ENCODE data around the gene PAEP.
"Not testable (repeated sequence)": the region's sequence is repeated elsewhere in the genome, so short reads cannot be mapped to it uniquely, and the experiment has no call there.

PAEP gene

DNA sequence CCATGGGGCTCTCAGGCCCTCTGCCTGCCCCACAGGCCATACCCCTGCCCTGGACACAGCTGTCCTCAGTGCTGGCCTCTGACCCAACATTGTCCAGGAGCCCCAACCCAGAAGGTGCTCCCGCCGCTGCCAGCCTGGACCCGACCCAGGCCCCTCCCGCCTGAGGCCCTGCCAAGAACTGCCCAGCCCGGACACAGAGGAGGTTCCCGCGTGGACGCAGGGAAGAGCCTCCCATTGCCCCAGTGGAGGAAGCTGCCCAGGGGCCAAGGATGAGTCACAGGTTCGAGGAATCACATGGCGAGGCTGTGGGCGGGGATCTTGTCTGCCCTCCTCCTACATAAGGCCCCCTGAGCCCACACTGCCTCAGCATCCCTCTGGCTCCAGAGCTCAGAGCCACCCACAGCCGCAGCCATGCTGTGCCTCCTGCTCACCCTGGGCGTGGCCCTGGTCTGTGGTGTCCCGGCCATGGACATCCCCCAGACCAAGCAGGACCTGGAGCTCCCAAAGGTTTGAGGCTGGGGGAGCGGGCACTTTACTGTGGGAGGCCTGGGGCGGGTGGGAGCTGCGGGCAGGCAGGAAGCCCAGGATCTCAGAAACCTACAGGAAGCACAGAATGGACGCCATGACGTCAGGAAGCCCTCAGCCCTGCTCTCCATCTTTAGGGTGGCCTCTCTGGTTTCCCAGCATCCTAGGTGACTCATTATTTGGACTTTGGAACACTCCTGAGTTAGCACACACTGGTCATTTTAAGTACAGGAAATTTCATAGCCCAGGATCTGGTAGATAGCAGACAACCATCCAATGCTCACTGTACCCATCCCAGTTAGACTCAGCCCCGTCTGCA, at the start of gene PAEP:
Gene PAEP, plus strand, starts transcription at position 366 of the 844 bp plus-strand sequence.
- in situ Hi-C loops (cut with HindIII; ENCODE audit: low pct_ligation_motif_present, low pct_unique_long_range_greater_than_20kb, low sequenced_read_pairs): no loop called here
- DNase-seq: no peak

- in situ Hi-C loops (cut with HindIII; ENCODE audit: low pct_ligation_motif_present, low pct_unique_long_range_greater_than_20kb, low sequenced_read_pairs): no loop called here
- DNase-seq: no peak
Observed at GRCh38 chr9:135512241-135512603, 49.3 kb upstream of the PAEP start.

- no peak for DNase-seq
- in situ Hi-C loops (cut with HindIII; ENCODE audit: low pct_ligation_motif_present, low pct_unique_long_range_greater_than_20kb, low sequenced_read_pairs): no loop called here
Observed at GRCh38 chr9:135512904-135513303, 48.7 kb upstream of the PAEP start.

DNA sequence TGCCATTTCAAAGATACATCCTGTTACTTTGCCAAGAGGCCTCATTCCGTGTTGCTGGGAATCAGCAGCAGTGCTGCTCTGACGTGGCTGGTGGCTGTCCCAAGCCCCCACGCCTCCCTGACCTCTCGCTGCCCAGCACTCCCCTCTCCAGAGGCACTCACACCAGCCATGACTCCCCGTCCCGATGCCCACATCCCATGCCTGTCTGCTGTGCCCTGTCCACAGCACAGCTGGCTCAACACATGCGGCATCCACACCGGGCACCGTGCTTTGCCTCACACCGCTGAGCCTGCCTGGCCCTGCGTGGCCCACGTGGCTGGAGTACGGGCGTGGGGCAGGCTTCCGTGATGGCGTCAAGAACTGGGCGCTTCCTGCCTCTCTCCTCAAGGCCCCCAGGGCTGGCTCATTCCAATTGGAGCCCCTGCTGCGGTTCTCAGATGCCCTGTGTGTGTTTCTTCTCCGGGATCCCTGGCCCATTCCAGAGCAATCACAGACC, 48.2 kb upstream of the PAEP start:
- no peak for DNase-seq
- in situ Hi-C loops (cut with HindIII; ENCODE audit: low pct_ligation_motif_present, low pct_unique_long_range_greater_than_20kb, low sequenced_read_pairs): no loop called here

GRCh38 chr9:135513906-135514305, 47.6 kb upstream of the PAEP start:
- DNase-seq; in situ Hi-C loops (cut with HindIII; ENCODE audit: low pct_ligation_motif_present, low pct_unique_long_range_greater_than_20kb, low sequenced_read_pairs): not testable (repeated sequence)

- in situ Hi-C loops (cut with HindIII; ENCODE audit: low pct_ligation_motif_present, low pct_unique_long_range_greater_than_20kb, low sequenced_read_pairs): no loop called here
- DNase-seq: no peak
Observed at GRCh38 chr9:135514342-135515082, 47.0 kb upstream of the PAEP start.

DNA sequence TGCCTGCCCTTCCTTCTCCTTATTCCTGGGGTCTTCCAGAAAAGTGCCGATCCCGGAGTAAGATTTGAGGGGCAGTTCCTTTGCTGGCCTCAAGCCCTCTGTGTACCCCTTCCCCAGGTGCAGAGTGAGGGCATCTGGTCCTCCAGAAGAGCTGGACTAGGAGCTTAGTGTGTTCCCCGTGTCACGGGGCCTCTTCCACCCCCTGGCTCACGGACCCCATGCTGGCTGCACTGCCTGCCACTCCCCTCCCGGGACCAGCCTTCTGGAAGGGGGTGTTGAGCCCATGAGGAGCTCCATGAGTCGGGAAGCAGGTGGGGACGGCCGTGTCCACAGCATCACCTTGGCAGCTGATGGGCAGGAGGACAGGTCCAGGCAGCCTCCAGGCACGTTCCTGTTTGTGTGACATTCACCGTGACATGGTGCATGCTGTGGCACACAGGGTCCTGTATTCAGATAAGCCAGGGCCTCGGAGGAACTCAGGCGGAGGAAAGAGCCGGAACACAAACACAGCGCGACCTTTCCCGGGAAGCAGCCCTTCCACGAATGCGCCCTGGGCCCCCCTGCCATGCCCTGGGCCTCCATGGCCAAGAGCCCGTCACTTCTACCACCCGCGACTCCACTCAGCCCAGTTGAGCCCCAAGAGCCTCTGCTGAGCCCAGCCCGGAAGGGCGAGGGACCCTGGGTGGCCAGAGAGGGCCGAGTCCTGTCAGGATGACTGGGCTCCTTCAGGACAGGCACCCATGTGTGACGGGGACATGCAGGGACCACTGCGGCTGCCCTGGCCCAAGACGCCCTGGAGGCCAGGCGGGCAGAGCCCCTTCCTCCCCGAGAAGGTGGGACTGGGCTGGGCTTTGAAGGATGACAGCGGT, 46.2 kb upstream of the PAEP start:
- no peak for DNase-seq
- in situ Hi-C loops (cut with HindIII; ENCODE audit: low pct_ligation_motif_present, low pct_unique_long_range_greater_than_20kb, low sequenced_read_pairs): no loop called here

- in situ Hi-C loops (cut with HindIII; ENCODE audit: low pct_ligation_motif_present, low pct_unique_long_range_greater_than_20kb, low sequenced_read_pairs): no loop called here
- DNase-seq: no peak
Observed at GRCh38 chr9:135516132-135516860, 45.3 kb upstream of the PAEP start.

GRCh38 chr9:135517407-135517822, 44.1 kb upstream of the PAEP start:
- no peak for DNase-seq
- in situ Hi-C loops (cut with HindIII; ENCODE audit: low pct_ligation_motif_present, low pct_unique_long_range_greater_than_20kb, low sequenced_read_pairs): no loop called here

DNA sequence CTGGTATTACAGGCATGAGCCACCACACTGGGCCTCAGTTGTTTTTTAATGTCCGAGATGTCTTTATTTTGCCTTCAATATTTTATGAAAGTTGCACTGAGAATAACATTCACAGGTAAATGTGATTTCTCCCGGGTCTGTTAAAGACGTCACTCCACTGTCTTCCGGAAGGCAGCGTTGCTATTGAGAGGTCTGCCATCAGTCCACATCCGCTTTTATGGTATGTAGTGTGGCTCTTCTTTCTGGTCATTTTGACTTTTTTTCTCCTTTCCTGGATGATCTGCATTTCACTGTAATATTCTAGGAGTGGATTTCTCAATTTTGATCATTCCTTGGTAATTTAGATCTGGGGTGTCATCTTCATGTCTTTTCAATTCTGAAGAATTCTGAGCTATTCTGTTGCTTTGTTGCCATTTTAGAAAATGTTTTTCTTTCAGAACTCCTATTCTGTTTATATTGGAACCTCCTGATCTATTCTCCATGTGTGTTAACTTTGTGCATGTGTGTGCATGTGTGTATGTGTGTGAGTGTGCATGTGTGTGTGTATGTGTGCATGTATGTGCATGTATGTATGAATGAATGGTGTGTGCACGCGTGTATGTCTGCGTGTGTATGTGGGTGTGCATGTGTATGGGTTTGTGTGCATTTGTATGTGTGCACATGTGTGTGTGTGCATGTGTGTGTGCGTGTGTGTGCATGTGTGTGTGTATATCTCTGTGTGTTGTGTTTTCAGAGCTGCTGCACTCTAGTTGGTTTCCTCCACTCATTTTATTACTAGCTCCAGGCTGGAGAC, 42.2 kb upstream of the PAEP start:
- in situ Hi-C loops (cut with HindIII; ENCODE audit: low pct_ligation_motif_present, low pct_unique_long_range_greater_than_20kb, low sequenced_read_pairs): no loop called here

DNA sequence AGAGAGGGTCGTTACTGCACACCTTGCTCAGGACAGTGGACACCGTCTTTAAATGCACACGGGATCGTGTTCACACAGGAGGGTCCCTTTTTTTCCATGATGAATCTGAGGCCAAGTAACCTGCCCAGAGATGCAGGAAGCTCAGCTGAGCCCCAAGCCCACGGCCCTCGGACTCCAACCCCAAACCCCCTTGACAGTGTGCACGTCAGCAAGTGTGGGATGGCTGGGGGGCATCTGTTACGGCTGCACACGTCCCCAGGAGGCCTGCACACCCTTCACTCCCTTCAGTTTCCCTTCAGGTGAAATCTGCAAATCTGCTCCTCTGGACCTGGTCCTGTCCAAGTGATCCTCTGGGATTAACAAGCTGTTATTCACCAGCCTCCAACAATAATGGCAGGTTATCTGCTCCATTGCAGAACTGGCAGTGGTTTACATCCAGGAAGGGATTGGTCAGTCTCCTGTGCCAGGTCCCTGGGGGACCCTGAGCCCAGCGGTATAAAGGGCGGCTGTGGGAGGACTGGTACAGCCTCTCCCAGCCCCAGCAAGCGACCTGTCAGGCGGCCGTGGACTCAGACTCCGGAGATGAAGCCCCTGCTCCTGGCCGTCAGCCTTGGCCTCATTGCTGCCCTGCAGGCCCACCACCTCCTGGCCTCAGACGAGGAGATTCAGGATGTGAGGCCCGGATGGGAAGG, 40.5 kb upstream of the PAEP start, which contains the start of gene LCN1:
Gene LCN1, plus strand, starts transcription at position 525 of the 692 bp plus-strand sequence. Its CDS starts 58 bp downstream, at position 583.
- DNase-seq: no peak
- in situ Hi-C loops (cut with HindIII; ENCODE audit: low pct_ligation_motif_present, low pct_unique_long_range_greater_than_20kb, low sequenced_read_pairs): no loop called here

More for the DNA sequence above, 42.2 kb upstream of the PAEP start:
- DNase-seq: no peak

GRCh38 chr9:135521608-135522095, 39.9 kb upstream of the PAEP start:
- in situ Hi-C loops (cut with HindIII; ENCODE audit: low pct_ligation_motif_present, low pct_unique_long_range_greater_than_20kb, low sequenced_read_pairs): no loop called here
- no peak for DNase-seq

GRCh38 chr9:135522137-135522877, 39.2 kb upstream of the PAEP start:
- in situ Hi-C loops (cut with HindIII; ENCODE audit: low pct_ligation_motif_present, low pct_unique_long_range_greater_than_20kb, low sequenced_read_pairs): no loop called here
- no peak for DNase-seq

GRCh38 chr9:135522931-135523330, 38.6 kb upstream of the PAEP start:
- in situ Hi-C loops (cut with HindIII; ENCODE audit: low pct_ligation_motif_present, low pct_unique_long_range_greater_than_20kb, low sequenced_read_pairs): no loop called here
- DNase-seq: no peak

- DNase-seq: no peak
- in situ Hi-C loops (cut with HindIII; ENCODE audit: low pct_ligation_motif_present, low pct_unique_long_range_greater_than_20kb, low sequenced_read_pairs): no loop called here
Observed at GRCh38 chr9:135523521-135524129, 37.9 kb upstream of the PAEP start.
